HG03097 (cell line): ENCODE measurements around the gene C13orf42.
A peak's percentile ranks its signal among the peaks of the same experiment; 100 is the strongest.
"Not testable (repeated sequence)": the region's sequence is repeated elsewhere in the genome, so short reads cannot be mapped to it uniquely, and the experiment has no call there.

ENCODE experiments used
- ATAC-seq: cut with Tn5 transposase; IDR thresholded peaks from one replicate; pipeline ENCODE4 v1.9.1; 2021; ENCODE audit not compliant: unreplicated experiment, low FRiP score

The C13orf42 gene

GRCh38 chr13:51122868-51123566, 11.9 kb upstream of the C13orf42 start:
- no peak for ATAC-seq

- not testable (repeated sequence) for ATAC-seq
Observed at GRCh38 chr13:51120873-51121272, 9.8 kb upstream of the C13orf42 start.

- ATAC-seq = no peak
Observed at GRCh38 chr13:51118809-51119431, 7.8 kb upstream of the C13orf42 start.

GRCh38 chr13:51113969-51114368, 2.9 kb upstream of the C13orf42 start:
- no peak for ATAC-seq

GRCh38 chr13:51113186-51113881, 2.3 kb upstream of the C13orf42 start:
- ATAC-seq = no peak

- no peak for ATAC-seq
Observed at GRCh38 chr13:51112771-51113170, 1.7 kb upstream of the C13orf42 start.

GRCh38 chr13:51111997-51112396, 923 bp upstream of the C13orf42 start:
- no peak for ATAC-seq

- no peak for ATAC-seq
Observed at GRCh38 chr13:51107996-51108395, 3.1 kb downstream of the C13orf42 start.

- no peak for ATAC-seq
Observed at GRCh38 chr13:51105046-51105445, 6.0 kb downstream of the C13orf42 start.

- no peak for ATAC-seq
Observed at GRCh38 chr13:51101636-51102235, 9.3 kb downstream of the C13orf42 start.

GRCh38 chr13:51097353-51098043, 13.6 kb downstream of the C13orf42 start:
- ATAC-seq = no peak

GRCh38 chr13:51096131-51096530, 14.9 kb downstream of the C13orf42 start:
- ATAC-seq = no peak

GRCh38 chr13:51093574-51093973, 17.5 kb downstream of the C13orf42 start:
- ATAC-seq = no peak

- ATAC-seq = no peak
Observed at GRCh38 chr13:51091839-51092238, 19.2 kb downstream of the C13orf42 start.

- no peak for ATAC-seq
Observed at GRCh38 chr13:51083706-51084105, 27.4 kb downstream of the C13orf42 start.

GRCh38 chr13:51080478-51081065, 30.5 kb downstream of the C13orf42 start:
- not testable (repeated sequence) for ATAC-seq

GRCh38 chr13:51071493-51071892, 39.6 kb downstream of the C13orf42 start:
- ATAC-seq = no peak

- ATAC-seq = peak; percentile 62
Observed at GRCh38 chr13:51070005-51070649, 40.9 kb downstream of the C13orf42 start.

GRCh38 chr13:51068501-51068900, 42.6 kb downstream of the C13orf42 start:
- no peak for ATAC-seq

GRCh38 chr13:51067706-51068105, 43.4 kb downstream of the C13orf42 start:
- no peak for ATAC-seq
